Dermis microvascular lymphatic vessel endothelial cell (primary cell): ENCODE data around the gene ICA1L. TPM values are rescaled to one million over a fixed set of nuclear protein-coding genes. Genes with fewer than 3 reads are reported as not detected.
"Not testable (repeated sequence)": the region's sequence is repeated elsewhere in the genome, so short reads cannot be mapped to it uniquely, and the experiment has no call there.

Experiments used
- DNase-seq, 2 donors: peaks; one replicate each; pipeline versions ENCODE4 v3.0.0 to v3.0.0-alpha.2; 2010; ENCODE audit warnings: low read depth in 2 of 2
- total RNA-seq: library from RNA; depleted of rRNA; stranded (reverse); fragments of >200 nt; gene quantifications from 2 replicates; pipeline ENCODE4 v1.2.1, GENCODE V29; 2014

The ICA1L gene
- total RNA-seq: 0.77 and 0.89 TPM in 2 replicates

GRCh38 chr2:202871300-202872141 is at the start of gene ICA1L:
Gene ICA1L (minus strand): TSS chr2:202871766. CDS start chr2:202829009, 42,757 bp downstream.
- peak; percentile 11 to 49 for DNase-seq

DNA sequence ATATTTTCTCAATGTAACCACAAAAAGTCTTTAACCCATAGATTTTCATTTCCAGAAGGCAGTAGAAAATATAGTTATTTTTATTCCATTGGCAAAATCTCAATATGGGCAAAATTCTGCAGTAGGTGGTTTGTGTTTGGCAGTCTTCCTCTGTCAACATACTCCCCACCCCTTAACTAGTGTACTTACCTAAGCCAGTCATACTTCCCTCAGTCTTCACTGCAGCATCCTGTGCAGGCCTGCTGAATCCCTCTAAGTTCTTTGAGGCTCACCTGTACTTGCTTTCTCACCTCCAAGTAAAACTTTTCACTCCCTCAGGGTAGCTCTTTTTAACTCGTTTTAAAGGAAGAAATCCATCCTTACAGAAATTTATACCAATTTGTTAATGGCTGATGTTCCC is 47.3 kb upstream of the ICA1L start:
- DNase-seq: no peak

- DNase-seq: not testable (repeated sequence)
Measured at GRCh38 chr2:202912342-202913201, 41.0 kb upstream of the ICA1L start.

- DNase-seq: peak; percentile 92 to 96
Measured at GRCh38 chr2:202911512-202912341, 40.2 kb upstream of the ICA1L start, which contains the start of the genes CARF and WDR12. Gene CARF (plus strand): TSS chr2:202912275. CDS start chr2:202941903, 29,628 bp downstream. Gene WDR12 (minus strand): TSS chr2:202911673. CDS start chr2:202911476, 197 bp downstream.

- DNase-seq: no peak
Measured at GRCh38 chr2:202911203-202911511, 39.6 kb upstream of the ICA1L start.

- DNase-seq: no peak
Measured at GRCh38 chr2:202910698-202911097, 39.1 kb upstream of the ICA1L start.

DNA sequence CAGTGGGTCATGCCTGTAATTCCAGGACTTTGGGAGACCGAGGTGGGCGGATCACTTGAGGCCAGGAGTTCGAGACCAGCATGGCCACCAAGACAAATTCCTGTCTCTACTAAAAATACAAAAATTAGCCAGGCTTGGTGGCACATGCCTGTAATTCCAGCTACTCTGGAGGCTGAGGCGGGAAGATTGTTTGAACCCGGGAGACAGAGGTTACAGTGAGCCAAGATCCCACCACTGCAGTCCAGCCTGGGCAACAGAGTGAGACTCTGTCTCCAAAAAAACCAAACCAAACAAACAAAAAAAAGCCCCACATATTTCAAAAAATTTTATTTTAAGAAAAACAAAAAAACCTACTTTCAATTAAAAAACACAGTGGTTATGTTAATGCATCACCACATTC is 38.7 kb upstream of the ICA1L start:
- not testable (repeated sequence) for DNase-seq

- no peak for DNase-seq
Measured at GRCh38 chr2:202909394-202910192, 38.0 kb upstream of the ICA1L start.

DNA sequence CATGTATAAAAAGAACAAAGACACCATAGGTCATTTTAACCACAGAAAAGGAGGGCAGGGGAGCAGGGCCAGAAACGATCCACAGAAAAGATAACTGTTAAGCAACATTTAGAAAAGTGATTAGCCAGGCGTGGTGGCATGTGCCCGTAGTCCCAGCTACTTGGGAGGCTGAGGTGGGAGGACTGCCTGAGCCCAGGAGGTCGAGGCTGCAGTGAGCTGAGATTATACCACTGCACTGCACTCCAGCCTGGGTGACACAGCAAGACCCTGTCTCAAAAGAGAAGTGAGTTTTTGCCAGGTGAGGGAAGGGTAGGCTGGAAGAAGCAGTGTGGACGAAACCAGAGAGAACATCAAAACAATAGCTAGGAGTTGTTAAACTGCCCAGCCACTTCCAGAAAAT is 36.6 kb upstream of the ICA1L start:
- no peak for DNase-seq

DNA sequence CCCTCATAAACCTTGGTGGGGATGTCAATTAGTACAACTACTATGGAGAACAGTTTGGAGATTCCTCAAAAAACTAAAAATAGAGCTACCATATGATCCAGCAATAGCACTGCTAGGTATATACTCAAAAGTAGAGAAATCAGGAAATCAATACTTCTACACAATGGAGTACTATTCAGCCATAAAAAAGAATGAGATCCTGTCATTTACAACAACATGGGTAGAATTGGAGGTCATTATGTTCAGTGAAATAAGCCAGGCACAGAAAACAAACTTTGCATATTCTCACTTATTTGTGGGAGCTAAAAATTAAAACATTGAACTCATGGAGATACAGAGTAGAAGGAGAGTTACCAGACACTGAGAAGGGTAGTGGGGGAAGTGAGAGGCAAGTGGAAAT is 33.9 kb upstream of the ICA1L start:
- not testable (repeated sequence) for DNase-seq

- DNase-seq: no peak
Measured at GRCh38 chr2:202885190-202885589, 13.6 kb upstream of the ICA1L start.

GRCh38 chr2:202883987-202884675 is 12.6 kb upstream of the ICA1L start:
- peak in 1 of 2 donors; percentile 12 for DNase-seq

- DNase-seq: no peak
Measured at GRCh38 chr2:202881570-202881969, 10.0 kb upstream of the ICA1L start.

DNA sequence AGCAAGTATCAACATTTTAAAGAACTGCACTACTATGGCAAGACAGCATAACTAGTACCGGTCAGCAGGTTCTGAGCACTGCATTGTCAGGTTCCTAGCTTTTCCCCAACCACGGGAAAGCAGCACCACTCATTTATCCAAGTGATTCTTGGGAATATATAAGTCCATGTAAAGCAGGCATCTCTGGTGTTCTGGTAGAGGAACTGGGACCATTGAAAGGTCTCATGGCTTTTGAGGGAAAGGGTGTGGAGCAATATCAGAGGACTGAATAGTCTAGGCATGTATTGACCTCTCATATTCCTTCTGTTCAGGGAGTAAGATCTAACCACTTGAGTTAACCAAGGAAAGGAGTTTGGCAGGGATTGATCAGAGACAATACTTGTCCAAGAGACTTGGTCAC is 6.1 kb upstream of the ICA1L start:
- no peak for DNase-seq

DNA sequence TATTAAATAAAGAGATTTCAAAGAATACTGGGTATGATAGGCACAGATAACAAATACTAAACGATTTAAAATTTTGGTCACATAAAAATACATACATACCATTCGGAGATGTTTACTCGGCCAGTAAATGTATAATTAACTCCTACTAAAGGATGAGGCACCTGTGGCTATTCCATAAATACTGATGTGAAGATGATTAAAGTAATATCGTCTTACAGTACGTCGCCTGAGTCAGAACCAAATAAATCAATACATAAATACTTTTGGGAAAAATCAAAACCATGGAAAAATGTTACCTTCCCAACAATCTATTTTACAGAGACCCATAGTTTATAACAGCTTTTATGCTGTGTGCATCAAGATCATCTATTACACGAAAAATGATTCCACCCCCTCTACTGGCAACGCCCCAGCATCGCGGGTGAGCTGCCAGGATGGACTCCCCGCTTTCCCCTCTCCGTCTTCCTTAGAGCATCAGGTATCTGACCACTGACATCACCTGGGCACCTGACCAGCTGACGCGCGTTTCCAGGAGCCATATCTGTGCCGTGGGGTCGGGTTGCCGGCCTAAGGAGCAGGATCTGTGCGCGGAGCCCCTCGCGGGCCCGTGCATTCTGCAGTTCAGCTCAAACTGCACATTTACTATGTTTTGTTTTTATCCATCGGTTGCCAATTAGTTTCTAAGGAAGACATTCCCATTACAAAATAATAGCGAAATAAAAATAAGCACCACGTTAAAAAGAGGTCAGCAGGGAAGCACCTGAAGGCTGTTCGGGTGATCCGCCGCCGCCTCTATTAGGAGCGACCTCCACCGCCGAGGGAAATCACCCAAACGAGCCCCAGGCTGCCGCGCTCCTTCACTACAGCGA is 901 bp downstream of the ICA1L start:
- DNase-seq: peak; percentile 30 to 66

- no peak for DNase-seq
Measured at GRCh38 chr2:202861987-202862386, 9.6 kb downstream of the ICA1L start.

DNA sequence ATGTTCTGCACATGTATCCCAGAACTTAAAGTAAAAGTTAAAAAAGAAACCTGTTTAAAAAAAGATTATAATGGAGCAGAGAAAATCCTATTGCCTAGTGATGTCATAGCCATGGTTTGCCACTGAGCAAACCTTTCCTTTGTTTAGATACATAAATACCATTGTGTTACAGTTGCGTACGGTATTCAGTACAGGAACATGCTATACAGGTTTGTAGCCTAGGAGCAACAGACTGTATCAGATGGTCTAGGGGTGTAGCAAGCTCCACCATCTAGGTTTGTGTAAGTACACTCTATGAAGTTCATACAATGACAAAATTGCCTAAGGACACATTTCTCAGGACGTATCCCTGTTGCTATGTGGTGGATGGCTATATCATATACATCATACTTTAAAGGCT is 13.0 kb downstream of the ICA1L start:
- no peak for DNase-seq

GRCh38 chr2:202849343-202849742 is 22.2 kb downstream of the ICA1L start:
- not testable (repeated sequence) for DNase-seq

DNA sequence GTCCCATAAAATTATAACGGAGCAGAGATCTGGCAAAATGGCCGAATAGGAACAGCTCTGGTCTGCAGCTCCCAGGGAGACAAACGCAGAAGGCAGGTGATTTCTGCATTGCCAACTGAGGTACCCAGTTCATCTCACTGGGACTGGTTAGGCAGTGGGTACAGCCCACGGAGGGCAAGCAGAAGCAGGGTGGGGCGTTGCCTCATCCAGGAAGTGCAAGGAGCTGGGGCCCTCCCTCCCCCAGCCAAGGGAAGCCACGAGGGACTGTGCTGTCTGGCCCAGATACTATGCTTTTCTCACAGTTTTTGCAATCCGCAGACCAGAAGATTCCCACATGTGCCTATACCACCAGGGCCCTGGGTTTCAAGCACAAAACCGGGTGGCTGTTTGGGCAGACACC is 22.8 kb downstream of the ICA1L start:
- DNase-seq: no peak
